ENCODE results near the gene DNAL1. TPM values are rescaled to one million over a fixed set of nuclear protein-coding genes. Genes with fewer than 3 reads are reported as not detected.

DNAL1 gene
- polyA plus RNA-seq, 1 of the 3 experiments (the other 2 are of a cell fraction) = 2.6 TPM

DNA sequence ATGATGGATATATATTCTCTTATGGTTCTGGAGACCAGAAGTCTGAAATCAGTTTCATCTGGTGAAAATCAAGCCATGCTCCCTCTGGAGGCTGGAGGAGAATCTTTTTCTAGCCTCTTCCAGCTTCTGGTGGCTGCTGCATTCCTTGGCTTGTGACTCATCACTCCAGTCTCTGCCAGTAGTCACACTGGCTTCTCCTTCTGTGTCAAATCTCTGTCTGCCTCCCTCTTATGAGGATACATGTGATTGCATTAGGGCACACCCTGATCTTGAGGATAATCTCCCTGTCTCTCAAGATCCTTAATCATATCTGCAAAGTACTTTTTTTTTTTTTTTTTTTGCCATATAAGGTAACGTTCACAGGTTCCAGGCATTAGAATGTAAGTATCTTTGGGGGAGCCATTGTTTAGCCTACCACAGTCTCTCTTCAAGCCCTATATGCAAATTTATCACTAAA lies 17.7 kb downstream of the DNAL1 start (continued):
- TF ChIP-seq ELF1 (IDR thresholded peaks at IDR 0.05) = no peak
- peak; percentile 75; the same call in 1 of the 2 replicates for TF ChIP-seq TCF12 (IDR thresholded peaks at IDR 0.05)
- no peak for TF ChIP-seq GABPA (IDR thresholded peaks at IDR 0.05; ENCODE audit: low read depth)
- TF ChIP-seq MXI1 (IDR thresholded peaks at IDR 0.05; ENCODE audit: low read depth, low read length) = no peak
- 0 out of 2 replicates have a peak, but pooled peaks have one; percentile 24 for TF ChIP-seq SMC3 (IDR thresholded peaks at IDR 0.05; ENCODE audit: low read depth, low read length)
- TF ChIP-seq EP300 (IDR thresholded peaks at IDR 0.05; ENCODE audit: borderline replicate concordance in 1 of 2, low read depth in 1 of 2, low read length in 1 of 2) = 0 out of 4 replicates have a peak, but pooled peaks of 1 of the 2 experiments have one; percentile 16
- TF ChIP-seq NFIC (IDR thresholded peaks at IDR 0.05; ENCODE audit: borderline replicate concordance) = peak; percentile 70; the same call in 1 of the 2 replicates
- 0 out of 2 replicates have a peak, but pooled peaks have one; percentile 30 for TF ChIP-seq SIN3A (IDR thresholded peaks at IDR 0.05; ENCODE audit: borderline replicate concordance, low read depth, low read length)
- TF ChIP-seq, protein P1, sequence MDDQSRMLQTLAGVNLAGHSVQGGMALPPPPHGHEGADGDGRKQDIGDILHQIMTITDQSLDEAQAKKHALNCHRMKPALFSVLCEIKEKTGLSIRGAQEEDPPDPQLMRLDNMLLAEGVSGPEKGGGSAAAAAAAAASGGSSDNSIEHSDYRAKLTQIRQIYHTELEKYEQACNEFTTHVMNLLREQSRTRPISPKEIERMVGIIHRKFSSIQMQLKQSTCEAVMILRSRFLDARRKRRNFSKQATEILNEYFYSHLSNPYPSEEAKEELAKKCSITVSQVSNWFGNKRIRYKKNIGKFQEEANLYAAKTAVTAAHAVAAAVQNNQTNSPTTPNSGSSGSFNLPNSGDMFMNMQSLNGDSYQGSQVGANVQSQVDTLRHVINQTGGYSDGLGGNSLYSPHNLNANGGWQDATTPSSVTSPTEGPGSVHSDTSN (IDR thresholded peaks at IDR 0.05) = peak; percentile 59; the same call in 1 of the 2 replicates
- TF ChIP-seq GATA2 (CRISPR knock-in tag; IDR thresholded peaks at IDR 0.05) = no peak

DNA sequence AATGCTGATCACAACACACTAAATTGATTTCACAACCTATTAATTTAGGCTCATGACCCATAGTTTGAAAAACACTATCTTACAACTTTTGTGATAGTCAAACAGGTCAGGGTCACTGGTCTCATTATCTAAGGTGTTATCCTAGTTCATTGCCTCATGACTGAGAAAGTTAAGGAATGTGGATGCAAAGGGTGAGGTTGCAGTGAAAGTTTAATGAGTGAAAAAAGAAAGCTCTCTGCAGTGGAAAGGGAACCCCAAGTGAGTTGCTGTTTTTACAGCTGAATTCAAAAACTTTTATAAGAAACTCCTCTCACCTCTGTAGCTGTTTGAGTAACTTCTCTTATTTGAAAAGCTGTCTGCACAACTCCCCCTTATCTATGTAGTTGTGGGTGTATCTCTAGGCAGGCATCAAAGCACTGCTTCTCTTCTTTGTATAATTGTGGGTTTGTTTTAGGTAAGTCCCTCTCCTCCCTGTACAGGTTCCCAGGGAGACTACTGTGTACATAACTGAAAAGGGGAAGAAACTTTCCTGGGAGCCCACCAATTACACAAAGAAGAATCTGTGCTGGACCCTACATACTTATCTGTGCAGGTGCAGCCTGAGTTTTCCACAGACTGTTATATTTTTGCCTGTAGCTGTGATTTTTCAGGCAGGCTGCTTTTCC lies 18.9 kb downstream of the DNAL1 start:
- H3K4me2 ChIP-seq = no peak overlapping the region

More for the DNA sequence above, 18.9 kb downstream of the DNAL1 start:
- Histone ChIP-seq H3K9ac (no peak overlapping the region), H3K4me3 (ENCODE audit: low read depth in 2 of 2, low read length in 1 of 2) (no peak overlapping the region), H3K9me2 (no peaks in the 10 kb centered on the region), H3F3A (replicated peaks; ENCODE audit: insufficient read depth) (peaks cover 27% of the 10 kb centered on the region), H2AFZ (ENCODE audit: low read depth) (no peak overlapping the region), H3K4me1 (ENCODE audit: control insufficient read depth in 1 of 2, insufficient read depth in 2 of 2, low read depth in 1 of 2, low read length in 1 of 2) (no peaks in the 10 kb centered on the region), H3K9me3 (no peaks in the 10 kb centered on the region), H3K36me3 (replicated peaks in 1 of 2; ENCODE audit: control insufficient read depth in 1 of 2, insufficient read depth in 2 of 2, low read length in 1 of 2) (peaks cover 3 to 27% of the 10 kb centered on the region in 2 experiments), H3K79me2 (ENCODE audit: insufficient read depth) (peaks cover 3% of the 10 kb centered on the region; the same call in 1 of the 2 replicates), H3K27ac (ENCODE audit: low read depth in 2 of 2, low read length in 1 of 2) (no peak overlapping the region), H3K27me3 (ENCODE audit: insufficient read depth) (no peaks in the 10 kb centered on the region), H4K20me1 (ENCODE audit: insufficient read depth) (no peaks in the 10 kb centered on the region)
- DNase-seq = no peak
- no peak for TF ChIP-seq SMC3 (IDR thresholded peaks at IDR 0.05; ENCODE audit: low read depth, low read length)
- TF ChIP-seq MEF2A (IDR thresholded peaks at IDR 0.05; ENCODE audit: borderline replicate concordance, low read depth) = no peak
- no peak for TF ChIP-seq JUND (IDR thresholded peaks at IDR 0.05)
- TF ChIP-seq, protein P2, sequence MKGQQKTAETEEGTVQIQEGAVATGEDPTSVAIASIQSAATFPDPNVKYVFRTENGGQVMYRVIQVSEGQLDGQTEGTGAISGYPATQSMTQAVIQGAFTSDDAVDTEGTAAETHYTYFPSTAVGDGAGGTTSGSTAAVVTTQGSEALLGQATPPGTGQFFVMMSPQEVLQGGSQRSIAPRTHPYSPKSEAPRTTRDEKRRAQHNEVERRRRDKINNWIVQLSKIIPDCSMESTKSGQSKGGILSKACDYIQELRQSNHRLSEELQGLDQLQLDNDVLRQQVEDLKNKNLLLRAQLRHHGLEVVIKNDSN (IDR thresholded peaks at IDR 0.05; ENCODE audit: borderline replicate concordance, low read depth) = no peak
- TF ChIP-seq, protein P1 (IDR thresholded peaks at IDR 0.05) = no peak
- TF ChIP-seq GATA2 (CRISPR knock-in tag; IDR thresholded peaks at IDR 0.05) = no peak
- TF ChIP-seq MXI1 (IDR thresholded peaks at IDR 0.05; ENCODE audit: low read depth, low read length) = no peak
- TF ChIP-seq RXRA (IDR thresholded peaks at IDR 0.05; ENCODE audit: borderline replicate concordance, low read depth) = no peak
- TF ChIP-seq EZH2phosphoT487 (IDR thresholded peaks at IDR 0.05; ENCODE audit: borderline replicate concordance, low read depth) = no peak
- TF ChIP-seq NRF1 (IDR thresholded peaks at IDR 0.05; ENCODE audit: low read depth, low read length) = no peak
- no peak for TF ChIP-seq RFX5 (IDR thresholded peaks at IDR 0.05; ENCODE audit: low read length)
- no peak for TF ChIP-seq TEAD4 (IDR thresholded peaks at IDR 0.05; ENCODE audit: borderline replicate concordance, insufficient read depth)
- no peak for TF ChIP-seq NFIC (IDR thresholded peaks at IDR 0.05; ENCODE audit: borderline replicate concordance)
- TF ChIP-seq, protein P3, sequence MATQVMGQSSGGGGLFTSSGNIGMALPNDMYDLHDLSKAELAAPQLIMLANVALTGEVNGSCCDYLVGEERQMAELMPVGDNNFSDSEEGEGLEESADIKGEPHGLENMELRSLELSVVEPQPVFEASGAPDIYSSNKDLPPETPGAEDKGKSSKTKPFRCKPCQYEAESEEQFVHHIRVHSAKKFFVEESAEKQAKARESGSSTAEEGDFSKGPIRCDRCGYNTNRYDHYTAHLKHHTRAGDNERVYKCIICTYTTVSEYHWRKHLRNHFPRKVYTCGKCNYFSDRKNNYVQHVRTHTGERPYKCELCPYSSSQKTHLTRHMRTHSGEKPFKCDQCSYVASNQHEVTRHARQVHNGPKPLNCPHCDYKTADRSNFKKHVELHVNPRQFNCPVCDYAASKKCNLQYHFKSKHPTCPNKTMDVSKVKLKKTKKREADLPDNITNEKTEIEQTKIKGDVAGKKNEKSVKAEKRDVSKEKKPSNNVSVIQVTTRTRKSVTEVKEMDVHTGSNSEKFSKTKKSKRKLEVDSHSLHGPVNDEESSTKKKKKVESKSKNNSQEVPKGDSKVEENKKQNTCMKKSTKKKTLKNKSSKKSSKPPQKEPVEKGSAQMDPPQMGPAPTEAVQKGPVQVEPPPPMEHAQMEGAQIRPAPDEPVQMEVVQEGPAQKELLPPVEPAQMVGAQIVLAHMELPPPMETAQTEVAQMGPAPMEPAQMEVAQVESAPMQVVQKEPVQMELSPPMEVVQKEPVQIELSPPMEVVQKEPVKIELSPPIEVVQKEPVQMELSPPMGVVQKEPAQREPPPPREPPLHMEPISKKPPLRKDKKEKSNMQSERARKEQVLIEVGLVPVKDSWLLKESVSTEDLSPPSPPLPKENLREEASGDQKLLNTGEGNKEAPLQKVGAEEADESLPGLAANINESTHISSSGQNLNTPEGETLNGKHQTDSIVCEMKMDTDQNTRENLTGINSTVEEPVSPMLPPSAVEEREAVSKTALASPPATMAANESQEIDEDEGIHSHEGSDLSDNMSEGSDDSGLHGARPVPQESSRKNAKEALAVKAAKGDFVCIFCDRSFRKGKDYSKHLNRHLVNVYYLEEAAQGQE (IDR thresholded peaks at IDR 0.05; ENCODE audit: low read depth, low read length) = no peak
- TF ChIP-seq RCOR1 (IDR thresholded peaks at IDR 0.05; ENCODE audit: low read length) = no peak
- no peak for TF ChIP-seq FOXM1 (IDR thresholded peaks at IDR 0.05; ENCODE audit: low read depth)
- TF ChIP-seq FOXJ3 (CRISPR knock-in tag; IDR thresholded peaks at IDR 0.05) = no peak
- TF ChIP-seq, protein P4, sequence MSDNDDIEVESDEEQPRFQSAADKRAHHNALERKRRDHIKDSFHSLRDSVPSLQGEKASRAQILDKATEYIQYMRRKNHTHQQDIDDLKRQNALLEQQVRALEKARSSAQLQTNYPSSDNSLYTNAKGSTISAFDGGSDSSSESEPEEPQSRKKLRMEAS (IDR thresholded peaks at IDR 0.05; ENCODE audit: low read depth) = no peak
- ChIA-PET POLR2A (no interaction called here), CTCF (interaction anchor here (3.4 kb wide), 1 partner anchor 30 kb away, joined by 12 read pairs; no protein-coding TSS in a partner anchor)
